NCI-H446 (cell line): ENCODE measurements around the gene TNNT2.
A peak's percentile ranks its signal among the peaks of the same experiment; 100 is the strongest.

Experiments
- DNase-seq, 2 experiments: peaks; one replicate each; lab custom pipeline; 2025; lab: John Stamatoyannopoulos, UW

The TNNT2 gene

GRCh38 chr1:201356701-201357100, 20.8 kb downstream of the TNNT2 start:
- DNase-seq: no peak

- DNase-seq: no peak
Observed at GRCh38 chr1:201356236-201356635, 21.2 kb downstream of the TNNT2 start.

- no peak for DNase-seq
Observed at GRCh38 chr1:201355471-201355870, 22.0 kb downstream of the TNNT2 start.

GRCh38 chr1:201354901-201355295, 22.6 kb downstream of the TNNT2 start:
- DNase-seq: no peak

- no peak for DNase-seq
Observed at GRCh38 chr1:201354151-201354900, 23.2 kb downstream of the TNNT2 start.

GRCh38 chr1:201353186-201353940, 24.1 kb downstream of the TNNT2 start:
- no peak for DNase-seq

- no peak for DNase-seq
Observed at GRCh38 chr1:201351617-201352016, 25.9 kb downstream of the TNNT2 start.

GRCh38 chr1:201350884-201351283, 26.6 kb downstream of the TNNT2 start:
- no peak for DNase-seq

GRCh38 chr1:201350361-201350725, 27.1 kb downstream of the TNNT2 start:
- no peak for DNase-seq

- no peak for DNase-seq
Observed at GRCh38 chr1:201349092-201349491, 28.4 kb downstream of the TNNT2 start.

- peak in 1 of 2 experiments; percentile 58 for DNase-seq
Observed at GRCh38 chr1:201348211-201348566, 29.3 kb downstream of the TNNT2 start.

- DNase-seq: no peak
Observed at GRCh38 chr1:201347498-201348210, 29.8 kb downstream of the TNNT2 start.

- DNase-seq: no peak
Observed at GRCh38 chr1:201346987-201347386, 30.5 kb downstream of the TNNT2 start.

- peak; percentile 8 to 50 for DNase-seq
Observed at GRCh38 chr1:201346337-201346939, 31.0 kb downstream of the TNNT2 start.

- DNase-seq: no peak
Observed at GRCh38 chr1:201345081-201345355, 32.5 kb downstream of the TNNT2 start.

GRCh38 chr1:201344206-201345080, 33.0 kb downstream of the TNNT2 start:
- DNase-seq: no peak

- DNase-seq: no peak
Observed at GRCh38 chr1:201341377-201341776, 36.1 kb downstream of the TNNT2 start.

- no peak for DNase-seq
Observed at GRCh38 chr1:201336711-201337450, 40.6 kb downstream of the TNNT2 start.

GRCh38 chr1:201335901-201336300, 41.6 kb downstream of the TNNT2 start:
- no peak for DNase-seq

- DNase-seq: no peak
Observed at GRCh38 chr1:201335174-201335870, 42.2 kb downstream of the TNNT2 start.
